NCI-H146 treated with DMSO at 0.1 percent for 48 hours (cell line): Measurements from ENCODE around the gene MLLT3.

ENCODE experiments used
- DNase-seq: peaks from one replicate; lab custom pipeline; 2025; ENCODE audit not compliant: unreplicated experiment; lab: John Stamatoyannopoulos, UW

Gene MLLT3

GRCh38 chr9:20391208-20391607 lies 231.1 kb downstream of the MLLT3 start:
- DNase-seq = peak; percentile 64

DNA sequence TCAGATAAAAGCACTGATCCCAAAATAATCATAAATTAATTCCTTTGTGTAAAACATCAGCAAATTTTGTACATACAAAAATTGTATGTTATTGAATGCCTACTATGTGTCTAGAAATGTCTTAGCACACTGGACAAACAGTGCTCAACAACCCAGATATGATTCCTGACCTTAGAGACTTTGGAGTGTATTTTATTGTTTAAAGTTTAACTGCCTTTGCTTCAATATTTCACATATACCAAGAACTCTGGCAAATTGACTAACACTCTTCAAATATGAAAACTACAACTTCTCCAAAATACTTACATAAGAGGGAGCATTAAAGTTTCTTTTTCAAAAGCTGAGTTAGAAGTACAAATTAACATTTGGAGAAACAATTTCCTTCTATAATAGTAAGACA lies 231.9 kb downstream of the MLLT3 start:
- no peak for DNase-seq

DNA sequence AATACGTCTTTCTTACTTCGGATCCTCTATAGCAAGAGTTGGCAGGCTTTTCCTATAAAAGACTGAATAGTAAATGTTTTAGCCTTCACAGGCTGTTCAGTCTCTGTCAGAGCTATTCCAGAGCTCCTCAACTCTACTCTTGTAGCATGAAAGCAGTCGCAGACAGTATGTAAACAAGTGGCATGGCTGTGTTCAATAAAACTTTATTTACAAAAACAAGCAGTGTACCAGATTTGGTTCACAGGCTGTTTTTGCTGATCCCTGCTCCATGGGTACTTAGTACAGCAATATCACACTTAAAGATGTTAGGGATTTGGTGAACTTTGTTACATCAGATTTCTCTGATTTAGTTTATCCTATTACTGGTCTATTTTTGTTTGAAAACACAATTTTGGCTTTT lies 235.2 kb downstream of the MLLT3 start:
- no peak for DNase-seq

GRCh38 chr9:20384642-20385041 lies 237.7 kb downstream of the MLLT3 start:
- no peak for DNase-seq

- peak; percentile 64 for DNase-seq
Measured at GRCh38 chr9:20382460-20383071, 239.7 kb downstream of the MLLT3 start.

- no peak for DNase-seq
Measured at GRCh38 chr9:20380546-20380945, 241.8 kb downstream of the MLLT3 start.

DNA sequence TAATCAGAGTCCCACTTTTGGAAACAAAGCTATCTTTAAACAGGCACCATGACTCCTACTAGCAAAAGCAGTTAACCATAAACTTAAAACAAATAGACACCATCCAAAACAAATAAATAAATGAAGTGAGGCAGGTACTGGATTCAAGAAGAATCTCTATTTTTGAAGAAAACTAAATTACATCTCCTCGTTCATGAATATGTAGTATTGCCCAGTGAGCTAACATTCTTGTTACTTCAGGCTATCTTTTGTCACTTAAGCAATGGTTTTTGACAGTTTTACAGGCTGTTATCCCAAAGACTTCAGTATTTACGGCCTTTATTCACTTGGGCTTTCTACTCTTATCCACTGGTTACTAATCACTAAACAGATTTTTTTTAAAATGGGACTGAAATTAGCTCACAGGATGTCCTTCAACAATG lies 242.5 kb downstream of the MLLT3 start:
- no peak for DNase-seq

DNA sequence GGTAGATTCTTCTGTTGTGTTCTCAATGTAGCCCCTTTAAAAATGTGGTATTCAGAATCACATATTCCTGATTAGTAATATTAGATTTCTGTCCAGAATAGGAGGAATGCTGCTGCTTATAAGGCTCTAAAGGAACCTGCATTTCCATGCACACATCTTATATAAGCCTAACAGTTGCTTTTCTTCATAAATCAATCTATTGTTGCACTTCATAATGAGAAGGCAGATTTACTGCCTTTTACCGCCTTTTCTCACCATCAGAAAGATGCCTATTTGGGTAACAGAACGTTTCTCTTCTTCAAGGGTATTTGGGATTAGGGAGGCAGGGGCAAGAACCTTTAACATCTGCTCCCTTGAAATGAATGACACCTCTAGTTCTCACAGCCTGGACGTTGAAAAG lies 243.4 kb downstream of the MLLT3 start:
- no peak for DNase-seq

DNA sequence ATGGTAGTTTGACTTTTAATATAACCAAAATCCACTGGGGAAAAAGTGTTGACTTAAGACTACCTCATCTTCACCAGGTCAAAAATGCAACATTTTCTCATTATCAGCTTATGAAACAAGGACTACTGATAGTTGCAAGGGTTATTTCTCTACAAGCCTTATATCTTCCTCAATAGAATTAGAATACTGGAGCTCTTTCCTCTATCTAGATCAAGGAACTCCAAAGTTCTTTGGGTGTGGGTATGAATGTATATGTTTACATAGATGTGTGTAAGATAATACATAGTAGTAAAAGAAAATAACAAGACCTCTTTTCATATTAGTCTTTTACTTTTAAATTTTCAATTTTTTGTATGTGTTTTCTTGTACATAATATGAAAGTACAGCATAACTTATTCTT lies 244.5 kb downstream of the MLLT3 start:
- DNase-seq = no peak

DNA sequence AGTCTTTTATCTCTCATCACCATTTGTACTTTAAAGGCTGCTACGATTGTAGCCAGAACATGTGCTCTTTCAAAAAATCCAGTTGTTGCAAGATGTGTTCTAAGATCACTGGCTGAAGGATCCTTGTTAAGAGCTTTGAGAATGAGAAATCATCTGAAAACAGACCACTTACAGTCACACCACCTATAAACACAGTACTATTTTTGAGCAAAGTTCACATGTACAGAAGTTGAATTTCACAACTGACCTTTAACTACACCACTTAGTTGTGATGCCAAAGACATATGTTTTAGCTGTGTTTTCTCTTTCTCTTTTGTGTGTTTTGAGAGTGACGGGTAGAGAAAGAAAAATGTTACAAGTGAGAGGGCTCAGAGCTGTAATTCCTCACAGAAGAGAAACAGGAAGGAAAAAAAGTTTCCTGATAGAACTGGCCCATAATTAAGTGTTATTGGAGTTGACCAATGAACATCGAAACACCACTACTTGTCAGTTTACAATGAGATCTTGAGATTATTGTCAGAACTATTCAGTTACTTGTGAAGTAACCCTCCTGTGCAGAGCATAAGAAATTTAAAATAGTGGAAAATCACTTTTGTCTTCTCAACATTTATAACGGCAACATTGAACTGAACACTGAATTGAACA lies 245.4 kb downstream of the MLLT3 start:
- DNase-seq = no peak

GRCh38 chr9:20376042-20376441 lies 246.3 kb downstream of the MLLT3 start:
- DNase-seq = no peak

GRCh38 chr9:20373263-20373662 lies 249.0 kb downstream of the MLLT3 start:
- DNase-seq = no peak

- no peak for DNase-seq
Measured at GRCh38 chr9:20369391-20369790, 252.9 kb downstream of the MLLT3 start.

DNA sequence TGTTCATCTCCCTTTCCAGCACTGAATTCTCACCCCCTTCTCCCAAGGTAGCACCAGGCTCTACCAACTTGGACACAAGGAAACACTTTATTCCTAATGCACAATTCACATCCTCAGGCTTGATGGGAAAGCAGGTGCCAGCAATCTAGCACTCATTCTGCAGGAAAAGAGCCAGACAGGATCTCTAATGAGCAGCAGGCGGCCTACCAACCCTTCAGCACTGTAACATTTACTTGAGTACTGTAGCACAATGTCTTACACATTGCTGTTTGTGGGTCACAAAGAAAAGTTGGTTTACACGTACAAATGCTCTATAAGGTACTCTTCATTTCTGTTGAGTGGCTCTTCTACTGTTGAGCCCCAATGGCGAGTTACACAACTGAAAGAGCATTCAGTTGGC lies 254.4 kb downstream of the MLLT3 start:
- no peak for DNase-seq

DNA sequence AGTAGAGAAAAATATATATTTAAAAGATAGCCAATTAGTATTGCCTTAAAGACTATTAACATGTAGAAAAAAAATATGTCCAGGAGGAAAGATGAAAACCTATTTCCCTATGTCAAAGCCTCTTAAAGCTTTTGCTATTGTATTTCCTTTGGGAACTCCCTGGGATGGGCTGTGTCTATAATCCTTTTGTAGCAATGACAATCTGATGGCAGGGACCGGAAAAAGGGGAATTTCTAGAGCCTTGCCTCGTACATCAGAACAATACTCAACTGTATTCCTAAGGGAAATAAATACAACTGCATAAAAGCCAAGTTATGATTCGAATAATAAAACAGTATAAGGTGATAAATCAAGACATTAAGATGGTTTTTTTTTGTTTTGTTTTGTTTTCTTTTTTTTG lies 257.3 kb downstream of the MLLT3 start:
- no peak for DNase-seq

DNA sequence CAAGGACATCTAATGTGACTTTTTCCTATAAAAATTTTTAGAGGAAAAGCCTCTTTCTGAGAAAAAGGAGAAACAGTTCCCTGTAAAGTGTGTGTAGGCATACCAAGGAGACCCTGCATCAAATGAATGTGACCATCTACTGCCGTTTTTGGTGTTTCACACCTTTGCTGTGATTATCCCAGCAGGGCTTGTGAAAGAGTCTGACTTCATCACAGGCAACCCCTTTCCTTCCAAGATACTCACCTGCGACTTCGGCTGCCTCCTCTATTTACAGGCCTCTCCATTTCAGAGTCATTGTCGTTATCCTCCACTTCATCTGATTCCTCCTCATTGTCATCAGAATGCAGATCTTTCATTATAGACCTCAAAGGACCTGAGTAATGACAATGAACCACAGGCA lies 259.1 kb downstream of the MLLT3 start:
- no peak for DNase-seq

GRCh38 chr9:20361656-20362570 lies 260.4 kb downstream of the MLLT3 start:
- DNase-seq = no peak

- no peak for DNase-seq
Measured at GRCh38 chr9:20361229-20361628, 261.1 kb downstream of the MLLT3 start.

DNA sequence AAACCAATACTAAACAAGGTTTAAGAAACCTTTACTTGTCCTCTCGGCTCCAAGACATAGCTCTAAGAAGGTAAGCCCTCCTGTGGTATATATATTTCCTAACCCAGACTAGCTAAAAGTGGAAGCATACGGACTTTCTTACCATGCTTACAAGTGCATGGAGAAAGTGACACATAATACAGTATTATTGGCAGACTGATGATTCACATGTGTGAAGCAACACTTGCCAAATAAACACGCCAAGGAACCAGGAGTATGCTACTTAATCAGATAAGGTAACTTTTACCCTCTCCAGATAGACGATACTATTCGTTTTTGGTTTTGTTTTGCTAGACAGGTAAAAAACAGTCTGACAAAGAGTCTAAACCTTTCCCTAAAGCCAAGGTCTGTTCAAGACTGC lies 264.1 kb downstream of the MLLT3 start:
- DNase-seq = no peak

DNA sequence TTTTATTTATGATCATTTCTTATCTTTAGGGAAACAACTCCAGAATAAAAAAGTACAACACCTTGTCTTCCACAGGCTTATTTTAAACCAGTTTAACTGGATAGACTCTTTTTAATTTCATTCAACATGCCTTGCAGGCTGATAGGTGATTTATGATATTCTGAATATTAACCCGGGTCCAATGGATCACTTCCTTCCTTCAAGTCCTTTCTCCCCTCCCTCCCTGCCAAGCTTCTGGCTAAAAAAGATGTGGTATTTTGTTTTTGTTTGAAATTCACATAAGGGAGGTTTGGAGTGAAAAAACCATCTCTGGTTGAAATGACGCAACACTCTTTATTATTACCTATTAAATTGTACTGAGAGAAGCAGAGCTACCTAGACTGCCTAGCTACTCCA lies 265.3 kb downstream of the MLLT3 start:
- DNase-seq = no peak

DNA sequence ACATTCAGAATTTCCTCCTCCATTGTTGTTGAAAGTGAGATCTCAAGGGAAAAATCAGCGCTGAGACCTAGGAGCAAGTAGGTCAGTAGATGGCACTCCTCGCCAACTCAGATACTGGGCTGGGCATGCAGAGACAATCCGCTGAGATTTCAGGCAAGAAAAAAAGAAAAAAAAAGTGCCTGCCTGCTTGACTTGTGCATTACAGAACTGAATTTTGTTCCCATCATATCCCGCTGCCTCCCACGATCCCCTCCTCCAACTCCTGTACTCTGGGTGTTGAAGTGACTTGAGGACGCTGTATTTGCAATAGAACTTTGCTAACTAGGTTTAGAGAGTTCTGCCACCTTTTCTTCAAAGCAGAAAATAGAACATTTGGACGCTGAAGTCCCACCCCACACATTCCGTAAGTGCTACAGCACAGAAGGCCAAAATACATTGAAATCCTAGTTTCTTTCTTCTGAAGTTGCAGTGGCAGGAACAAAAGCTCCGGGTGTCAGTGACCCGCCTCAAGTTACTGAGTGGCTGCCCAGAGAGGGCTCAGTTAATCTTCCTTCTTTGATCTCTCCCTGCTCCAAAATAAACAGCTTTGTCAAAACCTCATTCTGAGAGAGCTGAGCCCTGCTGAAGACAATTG lies 265.8 kb downstream of the MLLT3 start:
- DNase-seq = peak; percentile 69

GRCh38 chr9:20355022-20355421 lies 267.3 kb downstream of the MLLT3 start:
- no peak for DNase-seq
